WI38 (cell line): ENCODE measurements around the gene SUPT16H.

Experiments
- H3K4me3 ChIP-seq: 2 replicates; pipeline ENCODE4 v1.5.1; 2011; ENCODE audit warnings: low read depth, mild to moderate bottlenecking, control low read depth, low read length
- TF ChIP-seq, protein P1 (sequence below): IDR thresholded peaks from 2 replicates; pipeline ENCODE4 v1.5.1; 2012; ENCODE audit warnings: low read depth, mild to moderate bottlenecking, control low read depth, low read length

Gene SUPT16H

DNA sequence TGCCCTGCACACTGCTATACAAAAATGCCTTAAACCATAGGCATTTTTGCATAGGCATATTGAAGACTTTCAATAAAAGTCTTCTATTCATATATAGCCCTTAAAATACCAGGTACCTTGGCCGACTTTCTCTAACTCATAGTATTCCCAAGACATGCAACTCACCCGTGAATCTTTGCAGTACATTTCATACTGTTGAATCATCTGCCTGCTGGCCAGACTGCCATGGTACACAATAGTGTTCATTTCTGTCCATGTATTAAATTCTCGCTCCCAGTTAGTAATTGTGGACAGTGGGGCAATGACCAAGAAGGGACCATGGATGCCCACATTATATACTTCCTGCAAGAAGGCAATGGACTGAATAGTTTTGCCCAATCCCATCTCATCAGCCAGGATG, 24.3 kb upstream of the SUPT16H start:
- H3K4me3 ChIP-seq: no peak overlapping the region
- TF ChIP-seq, protein P1, sequence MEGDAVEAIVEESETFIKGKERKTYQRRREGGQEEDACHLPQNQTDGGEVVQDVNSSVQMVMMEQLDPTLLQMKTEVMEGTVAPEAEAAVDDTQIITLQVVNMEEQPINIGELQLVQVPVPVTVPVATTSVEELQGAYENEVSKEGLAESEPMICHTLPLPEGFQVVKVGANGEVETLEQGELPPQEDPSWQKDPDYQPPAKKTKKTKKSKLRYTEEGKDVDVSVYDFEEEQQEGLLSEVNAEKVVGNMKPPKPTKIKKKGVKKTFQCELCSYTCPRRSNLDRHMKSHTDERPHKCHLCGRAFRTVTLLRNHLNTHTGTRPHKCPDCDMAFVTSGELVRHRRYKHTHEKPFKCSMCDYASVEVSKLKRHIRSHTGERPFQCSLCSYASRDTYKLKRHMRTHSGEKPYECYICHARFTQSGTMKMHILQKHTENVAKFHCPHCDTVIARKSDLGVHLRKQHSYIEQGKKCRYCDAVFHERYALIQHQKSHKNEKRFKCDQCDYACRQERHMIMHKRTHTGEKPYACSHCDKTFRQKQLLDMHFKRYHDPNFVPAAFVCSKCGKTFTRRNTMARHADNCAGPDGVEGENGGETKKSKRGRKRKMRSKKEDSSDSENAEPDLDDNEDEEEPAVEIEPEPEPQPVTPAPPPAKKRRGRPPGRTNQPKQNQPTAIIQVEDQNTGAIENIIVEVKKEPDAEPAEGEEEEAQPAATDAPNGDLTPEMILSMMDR: no peak

DNA sequence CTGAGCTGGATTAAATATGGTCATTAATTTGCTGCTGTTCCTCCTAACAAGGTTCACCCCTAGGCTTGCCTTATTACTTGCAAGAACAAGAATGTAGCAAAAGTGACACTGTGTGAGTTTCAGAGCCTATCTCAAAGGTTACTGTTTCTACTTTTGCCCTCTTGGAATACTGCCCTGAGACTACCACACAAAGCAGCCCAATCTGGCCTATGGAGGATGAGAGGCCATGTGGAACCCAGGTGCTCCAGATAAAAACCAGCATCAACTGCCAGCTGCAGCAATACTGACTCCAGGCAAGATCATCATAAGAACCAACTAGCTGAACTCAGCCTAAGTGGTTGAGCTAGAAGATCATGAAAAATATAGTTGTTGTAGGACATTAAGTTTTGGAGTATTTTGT, 22.4 kb upstream of the SUPT16H start:
- TF ChIP-seq, protein P1: no peak
- no peak overlapping the region for H3K4me3 ChIP-seq

DNA sequence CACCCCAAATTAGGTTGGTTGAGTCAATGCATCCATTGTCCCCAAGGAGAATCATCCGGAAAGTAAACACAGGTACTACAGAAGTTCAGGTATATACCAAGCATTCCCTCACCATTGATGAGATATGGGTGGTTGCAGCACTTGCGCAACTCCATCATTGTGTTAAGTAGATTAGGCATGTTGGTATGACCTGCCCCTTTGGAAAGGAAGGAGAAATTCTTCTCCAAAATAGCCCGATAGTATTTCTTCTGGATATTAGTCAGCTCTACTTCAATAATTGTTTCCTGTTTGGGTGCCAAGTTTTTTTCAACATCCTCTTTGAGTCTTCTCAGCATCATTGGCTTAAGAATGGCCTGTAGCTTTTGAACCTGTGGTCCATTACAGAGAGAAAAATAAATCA, 21.3 kb upstream of the SUPT16H start:
- H3K4me3 ChIP-seq: no peak overlapping the region
- TF ChIP-seq, protein P1: no peak

DNA sequence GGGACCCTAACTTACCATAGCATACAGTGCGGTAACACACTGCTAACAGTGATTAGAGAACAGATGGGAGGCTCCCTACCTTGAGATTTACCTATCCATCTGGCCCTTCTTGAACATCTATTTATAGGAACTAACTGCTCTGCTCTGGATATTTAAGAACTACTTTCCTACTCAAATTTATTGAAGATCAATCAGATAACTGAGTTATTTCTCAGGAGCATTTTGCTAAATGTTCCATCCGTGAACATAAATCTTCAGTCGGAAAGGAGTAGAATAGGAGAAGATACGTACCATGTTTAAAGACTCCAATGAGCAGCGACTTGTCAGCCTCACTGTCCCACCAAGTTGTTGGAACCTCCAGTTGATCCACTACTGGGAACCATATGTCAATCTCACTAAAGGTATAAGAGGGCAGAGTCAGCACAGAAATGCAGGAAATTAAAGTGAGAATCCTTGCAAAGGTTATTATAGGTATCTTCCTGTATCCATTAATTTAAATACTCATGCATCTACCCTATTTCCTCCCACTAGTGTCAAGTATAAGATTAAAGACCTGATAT, 15.6 kb upstream of the SUPT16H start:
- TF ChIP-seq, protein P1: no peak
- H3K4me3 ChIP-seq: no peak overlapping the region

DNA sequence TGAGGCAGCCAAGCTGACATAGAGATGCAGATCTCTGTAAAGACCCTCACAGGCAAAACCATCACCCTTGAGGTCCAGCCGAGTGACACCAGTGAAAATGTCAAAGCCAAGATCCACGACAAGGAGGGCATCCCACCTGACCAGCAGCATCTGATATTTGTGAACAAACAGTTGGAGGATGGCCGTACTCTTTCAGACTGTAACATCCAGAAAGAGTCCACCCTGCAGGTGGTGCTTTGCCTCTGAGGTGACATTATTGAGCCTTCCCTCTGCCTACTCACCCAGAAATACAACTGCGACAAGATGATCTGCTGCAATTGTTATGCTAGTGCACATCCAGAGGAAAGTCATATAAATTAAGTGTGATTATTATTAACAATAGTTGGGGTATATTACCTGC, 15.1 kb upstream of the SUPT16H start:
- TF ChIP-seq, protein P1: no peak

DNA sequence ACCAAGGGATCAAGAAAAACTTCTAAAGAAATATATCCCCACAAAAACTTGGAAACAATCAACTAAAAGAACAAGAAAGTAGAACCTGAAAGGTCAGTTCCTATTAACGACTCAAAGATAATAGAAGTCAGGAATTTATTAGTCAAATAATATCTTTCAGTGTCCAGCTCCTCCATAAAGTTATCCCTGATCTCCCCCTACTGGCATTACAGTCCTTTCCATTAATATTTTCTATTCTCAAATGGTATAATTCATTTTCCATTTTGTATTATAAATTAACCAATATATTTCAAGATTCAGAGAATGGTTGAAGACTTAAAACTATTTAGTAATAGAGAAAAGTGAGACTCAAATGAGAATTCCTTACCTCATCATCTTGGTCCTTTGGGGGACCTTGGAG, 11.6 kb upstream of the SUPT16H start:
- H3K4me3 ChIP-seq: no peak overlapping the region
- TF ChIP-seq, protein P1: no peak

More for the DNA sequence above, 15.1 kb upstream of the SUPT16H start:
- no peak overlapping the region for H3K4me3 ChIP-seq

DNA sequence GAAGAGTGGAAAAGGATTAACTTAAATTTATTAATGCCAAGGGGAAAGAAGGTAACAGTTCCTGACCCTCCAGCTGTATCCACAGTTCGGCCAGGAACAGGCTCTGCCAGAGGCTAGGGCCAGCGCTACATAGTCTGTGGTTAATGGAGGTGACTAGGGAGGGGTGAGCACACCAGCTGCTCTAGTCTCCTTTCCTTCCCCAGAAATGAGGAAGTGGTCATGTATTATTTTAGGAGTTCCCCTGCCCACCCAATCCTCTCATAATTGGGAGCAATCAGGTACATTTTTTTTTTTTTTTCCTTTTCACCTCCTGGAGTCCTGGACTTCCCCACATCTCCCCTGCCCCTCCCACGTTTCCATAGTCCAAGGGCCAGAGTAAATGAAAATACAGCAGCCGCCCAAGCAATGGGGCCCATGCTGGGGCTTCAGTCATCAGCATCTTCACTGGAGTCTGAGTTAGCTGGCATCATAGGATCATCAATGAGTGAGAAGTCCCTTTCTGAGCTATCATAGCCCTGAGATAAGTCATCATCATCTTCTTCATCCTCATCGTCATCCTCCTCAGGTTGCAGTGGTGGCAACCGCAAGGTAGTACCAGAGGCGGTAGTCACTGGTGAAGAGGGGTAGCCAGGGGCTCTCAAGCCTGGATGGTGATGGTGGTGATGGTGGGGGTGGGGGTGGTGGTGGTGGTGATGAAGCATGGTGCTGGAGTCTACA, 1.5 kb upstream of the SUPT16H start:
- TF ChIP-seq, protein P1: no peak
- H3K4me3 ChIP-seq: no peak overlapping the region
